IMR-90 (cell line): ENCODE results near the gene CYS1. TPM values are rescaled to one million over a fixed set of nuclear protein-coding genes. Genes with fewer than 3 reads are reported as not detected.

Experiments
- ATAC-seq: fragments of 200-7000 bp; cut with Tn5 transposase; 2 replicates; pipeline ENCODE4 v1.9.1; 2020; ENCODE audit warnings: low read depth, mild to moderate bottlenecking, moderate library complexity
- BruUV-seq: library from RNA; stranded (reverse); fragments of 400-500 nt; replicated peaks from 2 replicates; lab custom pipeline; 2021; lab: Mats Ljungman, UMichigan
- CTCF ChIA-PET: fragments of 300-600 bp; formaldehyde crosslinking; extraction: SDS; loops from one replicate; lab custom pipeline; 2021; ENCODE audit warnings: antibody characterized with exemption; lab: Yijun Ruan, JAX
- POLR2A ChIA-PET: fragments of 300-600 bp; sonication (Branson Sonifier 250); formaldehyde crosslinking; loops from one replicate; lab custom pipeline; 2022; ENCODE audit warnings: antibody characterized with exemption; ENCODE audit not compliant: unreplicated experiment; lab: Charles Lee
- DNase-seq: peaks from one replicate; pipeline ENCODE4 v3.0.0; 2013
- H2AFZ ChIP-seq: replicated peaks from 2 replicates; pipeline ENCODE3; 2013; ENCODE audit warnings: low read length, mild to moderate bottlenecking; ENCODE audit not compliant: poor library complexity
- H2AK5ac ChIP-seq: 2 replicates; pipeline ENCODE4 v1.6.1; 2013; ENCODE audit warnings: low read depth, low read length, inconsistent platforms
- H2AK9ac ChIP-seq: replicated peaks from 2 replicates; pipeline ENCODE3; 2013; ENCODE audit warnings: mild to moderate bottlenecking, low read depth, low read length, moderate library complexity; ENCODE audit not compliant: poor library complexity
- H2BK120ac ChIP-seq: 2 replicates; pipeline ENCODE4 v1.6.1; 2013; ENCODE audit warnings: low read depth, low read length, inconsistent platforms
- H2BK15ac ChIP-seq: 3 replicates; pipeline ENCODE4 v1.6.1; 2013; ENCODE audit warnings: low read depth, low read length, inconsistent platforms
- H2BK20ac ChIP-seq: 2 replicates; pipeline ENCODE4 v1.6.1; 2013; ENCODE audit warnings: low read depth, mild to moderate bottlenecking, inconsistent platforms, low read length, moderate library complexity
- H2BK5ac ChIP-seq: 2 replicates; pipeline ENCODE4 v1.6.1; 2013; ENCODE audit warnings: mild to moderate bottlenecking, low read depth, low read length, inconsistent platforms; ENCODE audit not compliant: poor library complexity, severe bottlenecking
- H3K14ac ChIP-seq: replicated peaks from 2 replicates; pipeline ENCODE4 v1.6.1; 2013; ENCODE audit warnings: low read depth, low read length, inconsistent platforms
- H3K18ac ChIP-seq: 2 replicates; pipeline ENCODE4 v1.6.1; 2013; ENCODE audit warnings: low read depth, low read length, control low read depth
- H3K23ac ChIP-seq: 2 replicates; pipeline ENCODE4 v1.6.1; 2013; ENCODE audit warnings: low read depth, low read length, inconsistent platforms
- H3K27ac ChIP-seq: 2 replicates; pipeline ENCODE4 v1.5.1; 2013; ENCODE audit warnings: mild to moderate bottlenecking, control low read depth, low read length; ENCODE audit not compliant: insufficient read depth
- H3K27me3 ChIP-seq: 2 replicates; pipeline ENCODE4 v1.6.1; 2013; ENCODE audit warnings: low read length; ENCODE audit not compliant: control insufficient read depth, insufficient read depth
- H3K36me3 ChIP-seq: 2 replicates; pipeline ENCODE4 v1.6.1; 2013; ENCODE audit warnings: low read length, mixed read lengths; ENCODE audit not compliant: control insufficient read depth, insufficient read depth
- H3K4ac ChIP-seq: 2 replicates; pipeline ENCODE4 v1.6.1; 2013; ENCODE audit warnings: low read depth, low read length, inconsistent platforms
- H3K4me1 ChIP-seq: 2 replicates; pipeline ENCODE4 v1.6.1; 2013; ENCODE audit warnings: low read length, mixed read lengths; ENCODE audit not compliant: control insufficient read depth, insufficient read depth
- H3K4me2 ChIP-seq: 2 replicates; pipeline ENCODE4 v1.6.1; 2013; ENCODE audit warnings: low read depth, mild to moderate bottlenecking, control low read depth, low read length, moderate library complexity
- H3K4me3 ChIP-seq: 2 replicates; pipeline ENCODE4 v1.5.1; 2013; ENCODE audit warnings: low read depth, mild to moderate bottlenecking, control low read depth, low read length, moderate library complexity; ENCODE audit not compliant: insufficient read depth
- H3K56ac ChIP-seq: 2 replicates; pipeline ENCODE4 v1.6.1; 2013; ENCODE audit warnings: low read length, inconsistent platforms; ENCODE audit not compliant: insufficient read depth; ENCODE audit errors: extremely low read depth
- H3K79me1 ChIP-seq, 2 experiments: 2 replicates each; pipeline ENCODE4 v1.6.1; 2013; ENCODE audit warnings: low read length in 2 of 2, inconsistent platforms in 1 of 2, low read depth in 1 of 2
- H3K9ac ChIP-seq: 2 replicates; pipeline ENCODE4 v1.6.1; 2013; ENCODE audit warnings: low read depth, low read length, control low read depth
- H3K9me1 ChIP-seq: 2 replicates; pipeline ENCODE4 v1.6.1; 2013; ENCODE audit warnings: low read length, inconsistent platforms; ENCODE audit not compliant: insufficient read depth
- H3K9me3 ChIP-seq: 2 replicates; pipeline ENCODE4 v1.6.1; 2013; ENCODE audit warnings: low read length; ENCODE audit not compliant: control insufficient read depth, insufficient read depth
- H4K20me1 ChIP-seq: 2 replicates; pipeline ENCODE4 v1.6.1; 2013; ENCODE audit warnings: low read length, inconsistent platforms; ENCODE audit not compliant: insufficient read depth
- H4K5ac ChIP-seq: 2 replicates; pipeline ENCODE4 v1.6.1; 2013; ENCODE audit warnings: mild to moderate bottlenecking, low read depth, low read length, control low read depth
- H4K8ac ChIP-seq, 2 experiments: 2 replicates each; pipeline ENCODE4 v1.6.1; 2013; ENCODE audit warnings: low read depth in 2 of 2, low read length in 2 of 2, control low read depth in 1 of 2, inconsistent platforms in 1 of 2
- H4K91ac ChIP-seq: 2 replicates; pipeline ENCODE4 v1.6.1; 2013; ENCODE audit warnings: low read depth, low read length, inconsistent platforms; ENCODE audit not compliant: insufficient read depth
- BHLHE40 ChIP-seq: fragments of 150-350 bp; IDR thresholded peaks from 2 replicates; pipeline ENCODE4 v1.6.1; 2016; ENCODE audit warnings: mild to moderate bottlenecking, low read depth, low read length
- CEBPB ChIP-seq: IDR thresholded peaks from 2 replicates; pipeline ENCODE4 v1.6.1; 2012; ENCODE audit warnings: low read depth, low read length, improper control_type of control experiment
- CHD1 ChIP-seq: IDR thresholded peaks from 2 replicates; pipeline ENCODE4 v1.6.1; 2012; ENCODE audit warnings: low read depth, low read length, improper control_type of control experiment
- FOS ChIP-seq: fragments of 150-350 bp; IDR thresholded peaks from 2 replicates; pipeline ENCODE4 v1.6.1; 2016; ENCODE audit warnings: low read depth, low read length
- MAFK ChIP-seq: IDR thresholded peaks from 2 replicates; pipeline ENCODE4 v1.6.1; 2012; ENCODE audit warnings: low read depth, low read length, improper control_type of control experiment
- MAZ ChIP-seq: IDR thresholded peaks from 2 replicates; pipeline ENCODE4 v1.6.1; 2012; ENCODE audit warnings: low read depth, mild to moderate bottlenecking, low read length, improper control_type of control experiment, moderate library complexity, borderline replicate concordance
- NFE2L2 ChIP-seq: fragments of 150-350 bp; IDR thresholded peaks from 2 replicates; pipeline ENCODE4 v1.6.1; 2016; ENCODE audit warnings: low read depth, mild to moderate bottlenecking, low read length
- POLR2A ChIP-seq: IDR thresholded peaks from 2 replicates; pipeline ENCODE4 v1.6.1; 2012; ENCODE audit warnings: mild to moderate bottlenecking, low read depth, low read length
- RCOR1 ChIP-seq: IDR thresholded peaks from 2 replicates; pipeline ENCODE4 v1.6.1; 2012; ENCODE audit warnings: mild to moderate bottlenecking, low read length, improper control_type of control experiment; ENCODE audit not compliant: insufficient replicate concordance
- RFX5 ChIP-seq: IDR thresholded peaks from 2 replicates; pipeline ENCODE4 v1.8.0; 2012; ENCODE audit warnings: low read depth, mild to moderate bottlenecking, low read length, moderate library complexity
- WGBS, 2 experiments: methylation state at CpG; one replicate each; pipeline versions ENCODE4 v1.1.5 to v1.1.7; 2013; ENCODE audit warnings: missing lambda C conversion rate in 2 of 2; ENCODE audit not compliant: insufficient read length in 1 of 2; ENCODE audit errors: extremely low coverage in 2 of 2; 5-methylcytosine and 5-hydroxymethylcytosine counted together
- dilution Hi-C: fragments of 300-500 bp; cut with HindIII; formaldehyde crosslinking; loops from one replicate; pipeline ENCODE4 v1.14.3; 2018; ENCODE audit warnings: low sequenced_read_pairs; ENCODE audit not compliant: unreplicated experiment
- in situ Hi-C: fragments of 300-500 bp; cut with MboI; formaldehyde crosslinking; loops from 3 replicates; pipeline ENCODE4 v1.14.3; 2019; ENCODE audit warnings: low sequenced_read_pairs, inconsistent platforms, mixed read lengths
- intact Hi-C: fragments of 100-400 bp; cut with micrococcal nuclease; formaldehyde crosslinking; loops from 2 replicates; pipeline ENCODE4 v1.10.0; 2022
- polyA plus RNA-seq, 3 experiments: library from polyadenylated mRNA; depleted of rRNA; stranded (reverse); fragments of >200 nt; gene quantifications; 2 replicates each; pipeline ENCODE4 v1.2.3, GENCODE V29; 2012; ENCODE audit warnings: low replicate concordance in 1 of 3
- total RNA-seq: library from RNA; depleted of rRNA; stranded (reverse); fragments of >200 nt; gene quantifications from 2 replicates; pipeline ENCODE4 v1.2.3, GENCODE V29; 2012
- TF ChIP-seq, protein P1 (sequence below): conservative IDR thresholded peaks from 2 replicates; pipeline ENCODE4 v1.5.1; 2012; ENCODE audit warnings: mild to moderate bottlenecking, low read depth, low read length, improper control_type of control experiment
- TF ChIP-seq, protein P2 (sequence below): fragments of 150-350 bp; IDR thresholded peaks from 2 replicates; pipeline ENCODE4 v1.6.1; 2017; ENCODE audit warnings: mild to moderate bottlenecking, antibody characterized with exemption, low read length, low read depth

CYS1 gene
- total and polyA plus RNA-seq, 2 of the 4 experiments (the other 2 are of a cell fraction): under 0.01 to 0.12 TPM

DNA sequence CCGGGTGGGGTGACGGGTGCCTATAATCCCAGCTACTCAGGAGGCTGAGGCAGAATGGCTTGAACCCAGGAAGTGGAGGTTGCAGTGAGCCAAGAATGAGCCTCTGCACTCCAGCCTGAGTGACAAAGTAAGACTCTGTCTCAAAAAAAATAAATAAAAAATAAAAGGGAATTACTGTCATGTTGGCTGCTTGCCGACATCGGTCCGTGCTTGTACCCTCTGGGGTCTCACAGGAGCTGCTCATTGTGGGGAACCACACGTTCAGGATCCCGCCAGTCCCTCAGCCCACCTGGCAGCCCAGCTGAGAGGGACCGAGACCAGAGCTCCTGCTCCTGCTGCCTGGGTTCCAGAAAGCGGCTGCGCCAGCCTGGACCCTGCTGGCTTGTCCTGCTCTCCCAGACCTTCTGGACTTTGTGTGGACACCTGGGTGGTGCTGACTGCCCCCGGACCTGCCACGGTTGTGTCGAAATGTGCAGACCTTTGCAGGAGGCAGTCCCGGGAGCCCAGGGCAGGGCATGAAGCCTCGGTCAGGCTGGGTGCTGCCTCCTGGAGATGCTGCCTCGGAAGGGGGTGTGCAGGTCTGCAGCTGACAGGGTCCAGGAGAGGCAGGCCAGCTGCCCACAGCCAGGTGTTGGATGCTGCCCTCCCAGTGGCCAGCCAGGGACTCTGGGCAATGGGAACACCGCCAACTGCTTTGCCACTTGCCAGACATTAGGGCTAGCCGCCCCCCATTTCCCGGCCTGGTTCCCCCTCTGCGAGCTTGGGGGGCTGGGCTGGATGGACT, 20.5 kb downstream of the CYS1 start:
- H3K27ac ChIP-seq: no peak overlapping the region
- no peaks in the 10 kb centered on the region for H3K9me3 ChIP-seq
- no peak overlapping the region for H3K18ac ChIP-seq
- H2AK9ac ChIP-seq: no peak overlapping the region
- dilution Hi-C loops: no loop called here
- H3K9ac ChIP-seq: no peak overlapping the region
- no peak overlapping the region for H4K8ac ChIP-seq
- ChIA-PET POLR2A (no interaction called here), CTCF (no interaction called here)
- no peaks in the 10 kb centered on the region; the same call in 1 of the 2 replicates for H4K20me1 ChIP-seq
- no peak overlapping the region for H4K91ac ChIP-seq
- no peak overlapping the region for H3K4me3 ChIP-seq
- H3K4me1 ChIP-seq: peaks cover 10% of the 10 kb centered on the region; the same call in 1 of the 2 replicates
- DNase-seq (no peak), ATAC-seq (no peak)
- H2BK120ac ChIP-seq: no peak overlapping the region
- intact Hi-C loops: no loop called here
- H2BK20ac ChIP-seq: no peak overlapping the region
- no peak overlapping the region for H2AK5ac ChIP-seq
- H3K23ac ChIP-seq: no peak overlapping the region
- 81% methylated on average over 13 of the region's 20 CpGs; no CpG with 5 or more reads in 1 of the 2 experiments for WGBS, 2 experiments
- H2BK5ac ChIP-seq: no peak overlapping the region
- no peak overlapping the region for H2BK15ac ChIP-seq
- peak overlapping the region; percentile 9 for H2AFZ ChIP-seq
- no peak for TF ChIP-seq RFX5
- TF ChIP-seq POLR2A: no peak
- TF ChIP-seq BHLHE40: no peak
- TF ChIP-seq CEBPB: no peak
- no peak for TF ChIP-seq NFE2L2
- TF ChIP-seq RCOR1: no peak
- TF ChIP-seq MAZ: no peak
- TF ChIP-seq MAFK: no peak
- TF ChIP-seq, protein P1, sequence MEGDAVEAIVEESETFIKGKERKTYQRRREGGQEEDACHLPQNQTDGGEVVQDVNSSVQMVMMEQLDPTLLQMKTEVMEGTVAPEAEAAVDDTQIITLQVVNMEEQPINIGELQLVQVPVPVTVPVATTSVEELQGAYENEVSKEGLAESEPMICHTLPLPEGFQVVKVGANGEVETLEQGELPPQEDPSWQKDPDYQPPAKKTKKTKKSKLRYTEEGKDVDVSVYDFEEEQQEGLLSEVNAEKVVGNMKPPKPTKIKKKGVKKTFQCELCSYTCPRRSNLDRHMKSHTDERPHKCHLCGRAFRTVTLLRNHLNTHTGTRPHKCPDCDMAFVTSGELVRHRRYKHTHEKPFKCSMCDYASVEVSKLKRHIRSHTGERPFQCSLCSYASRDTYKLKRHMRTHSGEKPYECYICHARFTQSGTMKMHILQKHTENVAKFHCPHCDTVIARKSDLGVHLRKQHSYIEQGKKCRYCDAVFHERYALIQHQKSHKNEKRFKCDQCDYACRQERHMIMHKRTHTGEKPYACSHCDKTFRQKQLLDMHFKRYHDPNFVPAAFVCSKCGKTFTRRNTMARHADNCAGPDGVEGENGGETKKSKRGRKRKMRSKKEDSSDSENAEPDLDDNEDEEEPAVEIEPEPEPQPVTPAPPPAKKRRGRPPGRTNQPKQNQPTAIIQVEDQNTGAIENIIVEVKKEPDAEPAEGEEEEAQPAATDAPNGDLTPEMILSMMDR: no peak
- TF ChIP-seq, protein P2, sequence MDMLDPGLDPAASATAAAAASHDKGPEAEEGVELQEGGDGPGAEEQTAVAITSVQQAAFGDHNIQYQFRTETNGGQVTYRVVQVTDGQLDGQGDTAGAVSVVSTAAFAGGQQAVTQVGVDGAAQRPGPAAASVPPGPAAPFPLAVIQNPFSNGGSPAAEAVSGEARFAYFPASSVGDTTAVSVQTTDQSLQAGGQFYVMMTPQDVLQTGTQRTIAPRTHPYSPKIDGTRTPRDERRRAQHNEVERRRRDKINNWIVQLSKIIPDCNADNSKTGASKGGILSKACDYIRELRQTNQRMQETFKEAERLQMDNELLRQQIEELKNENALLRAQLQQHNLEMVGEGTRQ: no peak
- no peak for TF ChIP-seq CHD1
- no peak for TF ChIP-seq FOS
- H3K27me3 ChIP-seq: peaks cover 2% of the 10 kb centered on the region; the same call in 1 of the 2 replicates
- no TSS peak for BruUV-seq
- no peak overlapping the region for H3K56ac ChIP-seq
- no peaks in the 10 kb centered on the region for H3K36me3 ChIP-seq
- no peak overlapping the region for H3K4ac ChIP-seq
- H3K79me1 ChIP-seq: no peaks in the 10 kb centered on the region
- H4K5ac ChIP-seq: no peak overlapping the region
- in situ Hi-C loops: no loop called here
- no peak overlapping the region for H3K14ac ChIP-seq
- H3K4me2 ChIP-seq: no peak overlapping the region
- H3K9me1 ChIP-seq: peaks cover 3% of the 10 kb centered on the region; the same call in 1 of the 2 replicates
